Muscle of back (tissue), 11 donors: Measurements from ENCODE around the gene LMOD2. TPM values are rescaled to one million over a fixed set of nuclear protein-coding genes. Genes with fewer than 3 reads are reported as not detected.

ENCODE experiments used
- DNase-seq, 3 donors: peaks; one replicate each; pipeline versions ENCODE4 v3.0.0 to v3.0.0-alpha.2; 2013
- polyA plus RNA-seq, 10 donors: library from polyadenylated mRNA; unstranded; fragments of 120-200 nt; gene quantifications; one replicate each; pipeline ENCODE4 v1.2.1, GENCODE V29; 2013; ENCODE audit not compliant: insufficient read length in 10 of 10

Gene LMOD2
- polyA plus RNA-seq, 10 donors, result 42.0 to 482 (median 162) TPM

GRCh38 chr7:123666492-123666891 is 10.8 kb downstream of the LMOD2 start:
- no peak for DNase-seq

- no peak for DNase-seq
These were observed 13.8 kb downstream of the LMOD2 start for GRCh38 chr7:123669485-123669884.

- no peak for DNase-seq
These were observed 17.6 kb downstream of the LMOD2 start for GRCh38 chr7:123673137-123673732.

GRCh38 chr7:123673752-123674398 is 18.2 kb downstream of the LMOD2 start:
- no peak for DNase-seq

GRCh38 chr7:123674399-123675180 is 18.9 kb downstream of the LMOD2 start:
- DNase-seq, result peak in 1 of 3 donors; percentile 45

GRCh38 chr7:123675181-123675473 is 19.5 kb downstream of the LMOD2 start:
- DNase-seq, result peak in 1 of 3 donors; percentile 35

GRCh38 chr7:123677061-123677715 is 21.5 kb downstream of the LMOD2 start:
- no peak for DNase-seq

GRCh38 chr7:123679614-123680013 is 23.9 kb downstream of the LMOD2 start:
- DNase-seq, result no peak

- DNase-seq, result no peak
These were observed 24.9 kb downstream of the LMOD2 start for GRCh38 chr7:123680580-123680979.

GRCh38 chr7:123681561-123681960 is 25.9 kb downstream of the LMOD2 start:
- DNase-seq, result no peak

GRCh38 chr7:123682690-123683089 is 27.0 kb downstream of the LMOD2 start:
- peak; percentile 42 to 55 (median 45) for DNase-seq

GRCh38 chr7:123687161-123687560 is 31.5 kb downstream of the LMOD2 start:
- no peak for DNase-seq

- no peak for DNase-seq
These were observed 32.1 kb downstream of the LMOD2 start for GRCh38 chr7:123687727-123688126.

GRCh38 chr7:123689250-123689649 is 33.6 kb downstream of the LMOD2 start:
- DNase-seq, result no peak

- DNase-seq, result no peak
These were observed 34.9 kb downstream of the LMOD2 start for GRCh38 chr7:123690550-123690949.

- no peak for DNase-seq
These were observed 36.8 kb downstream of the LMOD2 start for GRCh38 chr7:123692471-123692877.

- no peak for DNase-seq
These were observed 40.4 kb downstream of the LMOD2 start for GRCh38 chr7:123695944-123696677.

- DNase-seq, result no peak
These were observed 49.7 kb downstream of the LMOD2 start for GRCh38 chr7:123705211-123705901.

GRCh38 chr7:123709525-123709924 is 53.9 kb downstream of the LMOD2 start:
- no peak for DNase-seq

GRCh38 chr7:123710683-123711082 is 55.0 kb downstream of the LMOD2 start:
- DNase-seq, result no peak

- no peak for DNase-seq
These were observed 56.2 kb downstream of the LMOD2 start for GRCh38 chr7:123711832-123712293.
